Neuron (in vitro differentiated cells): ENCODE results near the gene JCHAIN.
"Not testable (repeated sequence)": the region's sequence is repeated elsewhere in the genome, so short reads cannot be mapped to it uniquely, and the experiment has no call there.

ENCODE experiments used
- H2AFZ ChIP-seq: one replicate; pipeline ENCODE4 v1.6.1; 2013; ENCODE audit warnings: low read depth, mild to moderate bottlenecking, inconsistent platforms, low read length, moderate library complexity
- H3K27me3 ChIP-seq: one replicate; pipeline ENCODE4 v1.6.1; 2013; ENCODE audit warnings: low read length; ENCODE audit not compliant: insufficient read depth
- H3K36me3 ChIP-seq: one replicate; pipeline ENCODE4 v1.6.1; 2013; ENCODE audit warnings: low read length; ENCODE audit not compliant: insufficient read depth
- H3K4me1 ChIP-seq: one replicate; pipeline ENCODE4 v1.6.1; 2013; ENCODE audit warnings: low read length; ENCODE audit not compliant: insufficient read depth
- H3K4me3 ChIP-seq: 2 replicates; pipeline ENCODE4 v1.5.1; 2013; ENCODE audit warnings: mild to moderate bottlenecking, low read length, moderate library complexity
- H3K9me3 ChIP-seq: one replicate; pipeline ENCODE4 v1.6.1; 2013; ENCODE audit warnings: low read length

JCHAIN gene

DNA sequence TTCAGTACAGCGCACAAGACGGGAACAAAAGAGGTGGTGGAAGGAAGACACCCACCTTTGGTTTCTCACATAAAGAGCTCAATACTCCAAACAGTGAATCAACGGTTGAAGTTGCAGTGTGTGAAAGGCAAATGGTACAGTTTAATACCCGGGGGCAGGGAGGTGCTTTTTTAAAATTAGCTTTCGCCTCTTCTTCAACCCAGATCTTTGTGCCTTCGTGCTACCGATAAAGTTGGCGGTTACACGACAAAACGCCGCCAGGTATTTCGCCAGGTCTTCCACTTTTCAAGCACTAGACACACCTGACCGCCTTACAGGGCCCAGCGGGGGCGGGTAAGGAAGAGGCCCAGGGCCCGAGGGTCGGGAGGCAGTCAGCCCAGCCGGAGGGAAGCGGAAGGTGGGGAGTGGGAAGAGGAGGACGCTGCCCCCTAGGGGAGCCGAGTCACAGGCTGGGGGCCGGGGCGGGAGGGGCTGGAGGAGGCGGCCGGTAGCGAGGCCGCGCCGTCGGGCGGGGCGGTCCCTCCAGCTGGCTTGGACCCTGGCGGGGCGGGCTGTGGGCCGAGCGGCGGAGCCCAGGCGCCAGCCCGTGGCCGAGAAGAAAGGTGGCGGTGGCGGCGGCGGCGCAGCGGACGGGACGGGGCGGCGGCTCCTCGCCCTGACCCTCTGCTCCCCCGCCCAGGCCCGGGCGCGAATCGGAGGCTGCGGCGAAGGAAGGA lies 38.1 kb upstream of the JCHAIN start:
- Histone ChIP-seq H2AFZ (peak overlapping the region; percentile 93), H3K9me3 (no peaks in the 10 kb centered on the region), H3K36me3 (no peaks in the 10 kb centered on the region), H3K4me1 (peaks cover 25% of the 10 kb centered on the region), H3K27me3 (no peaks in the 10 kb centered on the region), H3K4me3 (peak overlapping the region; percentile 95)

DNA sequence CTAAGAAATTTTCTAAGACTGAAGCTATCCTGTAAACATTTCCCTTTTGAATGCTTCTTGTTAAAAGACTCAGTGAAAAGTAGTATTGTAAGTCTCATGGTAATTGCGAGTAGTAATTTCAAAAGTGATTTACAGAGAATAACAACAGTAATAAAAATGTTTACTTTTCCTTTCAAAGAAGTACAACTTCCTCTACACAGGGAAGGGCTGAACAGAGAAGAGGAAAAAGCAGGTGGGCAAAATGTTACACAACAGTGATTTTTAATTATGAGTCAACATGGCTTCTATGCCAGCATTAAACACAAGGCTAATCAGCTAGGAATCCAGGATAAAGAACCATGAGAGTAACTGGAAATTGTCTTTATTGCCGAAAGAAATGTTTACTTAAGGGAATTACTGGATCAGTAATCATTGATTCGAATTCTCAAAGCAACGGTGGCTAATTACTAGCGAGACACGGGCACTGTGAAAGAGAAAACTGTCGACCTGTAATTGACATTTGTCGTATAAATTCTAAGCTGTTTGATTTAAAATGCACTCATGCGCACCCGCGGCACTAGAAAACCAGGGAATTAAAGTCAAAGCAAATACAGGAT lies 37.4 kb upstream of the JCHAIN start:
- Histone ChIP-seq H3K9me3 (no peaks in the 10 kb centered on the region), H3K36me3 (no peaks in the 10 kb centered on the region)

DNA sequence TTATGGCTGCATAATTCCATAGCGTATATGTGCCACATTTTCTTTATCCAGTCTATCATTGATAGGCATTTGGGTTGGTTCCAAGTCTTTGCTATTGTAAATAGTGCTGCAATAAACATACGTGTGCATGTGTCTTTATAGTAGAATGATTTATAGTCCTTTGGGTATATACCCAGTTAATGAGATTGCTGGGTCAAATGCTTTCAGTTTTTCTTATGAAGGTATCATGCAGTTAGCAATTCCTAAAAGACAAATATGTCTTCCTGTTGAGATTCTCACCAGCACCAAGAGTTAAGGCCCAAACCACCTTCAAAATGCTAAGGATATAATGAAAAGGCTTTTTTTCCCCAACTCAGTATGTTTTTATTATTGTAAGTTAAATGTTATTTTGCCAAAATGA lies 36.3 kb upstream of the JCHAIN start:
- H3K36me3 ChIP-seq, H3K9me3 ChIP-seq, H2AFZ ChIP-seq, H3K27me3 ChIP-seq, H3K4me3 ChIP-seq: not testable (repeated sequence)
- peaks cover 18% of the 10 kb centered on the region for H3K4me1 ChIP-seq

More for the DNA sequence above, 37.4 kb upstream of the JCHAIN start:
- H2AFZ ChIP-seq: peak overlapping the region; percentile 93
- H3K4me3 ChIP-seq: peak overlapping the region; percentile 95
- no peaks in the 10 kb centered on the region for H3K27me3 ChIP-seq
- H3K4me1 ChIP-seq: peaks cover 19% of the 10 kb centered on the region

DNA sequence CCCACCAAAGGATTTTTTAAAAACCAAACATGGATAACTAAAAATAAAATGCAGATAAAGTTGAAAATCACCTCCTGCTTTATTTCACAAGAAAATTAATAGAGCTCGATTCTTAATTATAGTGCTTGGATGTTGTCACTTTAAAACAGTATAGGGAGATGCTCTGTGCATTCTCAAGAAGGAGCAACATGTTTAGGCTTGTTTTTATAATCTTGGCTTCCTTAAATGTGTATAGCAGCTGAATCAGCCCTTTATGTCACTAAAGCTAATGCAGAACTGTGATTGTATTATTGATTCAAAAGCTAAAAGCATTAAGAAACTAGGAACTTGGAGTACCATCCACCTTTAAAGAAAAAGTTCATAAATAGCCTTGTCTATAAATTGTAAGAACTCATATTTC lies 35.0 kb upstream of the JCHAIN start:
- Histone ChIP-seq H3K27me3 (no peaks in the 10 kb centered on the region), H3K36me3 (no peaks in the 10 kb centered on the region), H3K4me1 (peaks cover 7% of the 10 kb centered on the region), H2AFZ (no peak overlapping the region), H3K4me3 (no peak overlapping the region), H3K9me3 (no peaks in the 10 kb centered on the region)

DNA sequence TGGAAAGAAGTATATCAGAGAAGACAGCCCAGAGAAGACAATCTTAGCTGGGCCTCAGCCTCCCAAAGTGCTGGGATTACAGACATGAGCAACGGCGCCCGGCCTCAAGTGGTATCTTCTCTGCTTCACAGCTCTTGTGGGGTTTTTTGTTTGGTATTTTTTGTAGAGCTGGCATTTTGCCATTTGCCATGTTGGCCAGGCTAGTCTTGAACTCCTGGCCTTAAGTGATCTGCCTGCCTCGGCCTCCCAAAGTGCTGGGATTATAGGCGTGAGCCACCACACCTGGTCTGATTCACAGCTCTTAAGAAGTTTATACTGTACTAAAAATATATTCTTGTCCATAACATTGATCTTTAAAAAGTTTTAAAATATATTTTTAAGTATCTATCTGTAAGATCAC lies 34.4 kb upstream of the JCHAIN start:
- H3K4me1 ChIP-seq: peaks cover 5% of the 10 kb centered on the region
- no peak overlapping the region for H3K4me3 ChIP-seq
- H3K36me3 ChIP-seq: no peaks in the 10 kb centered on the region
- no peaks in the 10 kb centered on the region for H3K9me3 ChIP-seq
- H2AFZ ChIP-seq: no peak overlapping the region
- H3K27me3 ChIP-seq: no peaks in the 10 kb centered on the region

DNA sequence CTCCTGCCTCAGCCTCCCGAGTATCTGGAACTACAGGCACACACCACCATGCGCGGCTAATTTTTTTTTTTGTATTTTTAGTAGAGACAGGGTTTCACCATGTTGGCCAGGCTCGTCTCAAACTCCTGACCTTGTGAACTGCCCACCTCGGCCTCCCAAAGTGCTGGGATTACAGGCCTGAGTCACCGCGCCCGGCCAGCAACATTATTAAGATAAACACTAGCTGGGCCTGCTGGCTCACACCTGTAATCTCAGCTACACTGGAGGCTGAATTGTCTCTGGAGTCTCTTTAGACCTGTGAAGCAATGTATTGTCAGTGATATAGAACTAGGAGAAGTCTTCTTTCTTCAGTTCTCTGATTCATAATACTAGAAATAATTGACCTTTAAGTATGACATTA lies 32.1 kb upstream of the JCHAIN start:
- not testable (repeated sequence) for H3K4me3 ChIP-seq, H3K27me3 ChIP-seq, H2AFZ ChIP-seq, H3K9me3 ChIP-seq, H3K36me3 ChIP-seq, H3K4me1 ChIP-seq

DNA sequence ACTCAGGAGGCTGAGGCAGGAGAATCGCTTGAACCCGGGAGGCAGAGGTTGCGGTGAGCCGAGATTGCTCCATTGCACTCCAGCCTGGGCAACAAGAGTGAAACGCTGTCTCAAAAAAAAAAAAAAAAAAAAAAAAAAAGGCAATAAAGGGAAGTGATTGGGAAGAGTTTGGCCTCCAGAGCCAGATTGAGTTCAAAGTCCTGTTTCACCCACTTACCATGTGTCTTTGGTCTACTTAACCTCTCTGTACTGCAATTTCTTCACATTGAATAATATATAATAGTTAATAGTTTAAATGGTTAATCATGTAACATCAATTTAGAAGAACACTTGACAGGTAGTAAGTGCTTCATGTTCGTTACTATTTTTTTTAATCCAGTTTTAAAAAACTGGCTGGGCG lies 28.3 kb upstream of the JCHAIN start:
- H3K9me3 ChIP-seq: not testable (repeated sequence)

DNA sequence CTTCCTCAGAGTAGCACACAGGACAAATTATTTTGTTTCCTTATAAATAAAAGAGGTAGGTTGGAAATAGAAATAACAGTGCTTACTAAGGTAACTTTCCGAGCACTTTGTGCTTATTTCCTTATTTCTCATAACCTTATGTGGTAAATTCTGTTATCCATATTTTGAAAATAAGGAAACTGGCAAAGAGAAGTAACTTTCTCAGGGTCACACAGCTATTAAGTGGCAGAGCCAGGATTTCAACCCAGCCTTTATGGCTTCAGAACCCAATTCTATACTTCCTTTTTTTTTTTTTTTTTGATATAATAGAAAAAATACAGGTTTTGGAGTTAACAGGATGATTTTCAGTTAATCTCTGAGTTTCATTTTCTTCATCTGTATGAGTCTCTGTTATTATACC lies 25.4 kb upstream of the JCHAIN start:
- H3K36me3 ChIP-seq: peaks cover 20% of the 10 kb centered on the region
- H3K4me3 ChIP-seq: no peak overlapping the region
- no peaks in the 10 kb centered on the region for H3K27me3 ChIP-seq
- no peaks in the 10 kb centered on the region for H3K9me3 ChIP-seq
- no peak overlapping the region for H2AFZ ChIP-seq
- H3K4me1 ChIP-seq: peaks cover 16% of the 10 kb centered on the region

More for the DNA sequence above, 28.3 kb upstream of the JCHAIN start:
- not testable (repeated sequence) for H3K4me3 ChIP-seq, H2AFZ ChIP-seq, H3K27me3 ChIP-seq, H3K4me1 ChIP-seq
- H3K36me3 ChIP-seq: peaks cover 19% of the 10 kb centered on the region

DNA sequence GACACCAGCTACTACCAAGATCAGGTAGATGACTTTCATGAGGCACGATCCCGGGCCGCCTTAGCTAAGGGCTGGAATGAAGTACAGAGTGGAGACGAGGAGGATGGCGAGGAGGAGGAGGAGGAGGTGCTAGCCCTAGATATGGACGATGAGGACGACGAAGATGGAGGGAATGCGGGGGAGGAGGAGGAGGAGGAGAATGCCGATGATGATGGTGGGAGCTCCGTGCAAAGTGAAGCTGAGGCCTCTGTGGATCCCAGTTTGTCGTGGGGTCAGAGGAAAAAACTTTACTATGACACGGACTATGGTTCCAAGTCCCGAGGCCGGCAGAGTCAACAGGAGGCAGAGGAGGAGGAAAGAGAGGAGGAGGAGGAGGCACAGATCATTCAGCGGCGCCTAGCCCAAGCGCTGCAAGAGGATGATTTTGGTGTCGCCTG lies 22.5 kb upstream of the JCHAIN start:
- Histone ChIP-seq H3K4me1 (peaks cover 16% of the 10 kb centered on the region), H3K36me3 (peaks cover 20% of the 10 kb centered on the region)

DNA sequence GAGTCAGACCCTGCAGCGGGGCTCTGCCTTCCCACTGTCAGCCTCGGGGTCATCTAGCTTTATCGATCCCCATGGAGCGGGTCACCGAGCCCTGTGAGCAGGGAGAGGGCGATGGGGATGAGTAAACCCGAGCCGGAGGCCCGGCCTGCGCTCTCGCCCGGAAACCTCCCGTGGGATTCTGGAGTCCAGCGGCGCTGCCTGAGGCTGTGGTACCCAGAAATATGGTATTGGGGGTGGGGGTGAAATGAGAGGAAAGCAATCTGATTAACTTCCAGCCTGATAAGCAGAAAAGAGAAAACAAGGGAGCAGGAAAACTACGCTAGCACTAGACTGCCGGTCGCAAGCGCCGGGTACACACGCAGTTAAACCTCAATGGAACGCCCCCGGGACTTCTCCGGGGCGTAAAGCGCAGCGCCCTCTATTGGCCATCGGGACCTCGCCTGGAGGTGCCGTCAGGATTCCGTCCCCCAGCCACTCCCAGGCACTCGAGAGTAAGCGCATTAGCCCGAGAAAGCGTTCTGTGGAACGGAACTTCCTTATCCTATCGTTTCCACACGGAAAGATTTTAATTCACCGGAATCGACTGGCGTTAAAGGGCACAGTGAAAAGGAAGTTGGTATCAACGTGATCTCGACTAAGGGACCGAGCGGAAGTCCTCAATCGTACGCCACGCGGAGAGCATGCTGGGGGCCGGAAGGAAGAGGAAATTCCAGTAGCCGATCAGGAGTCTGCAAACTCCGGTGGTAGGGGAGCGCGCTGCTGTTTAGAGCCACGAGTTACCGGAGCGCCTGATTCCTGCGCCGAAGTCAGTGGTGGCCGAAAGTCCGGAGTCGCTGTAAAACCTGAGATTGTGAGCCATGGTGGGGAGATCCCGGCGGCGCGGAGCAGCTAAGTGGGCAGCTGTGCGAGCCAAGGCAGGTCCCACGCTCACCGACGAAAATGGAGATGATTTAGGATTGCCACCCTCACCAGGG lies 21.8 kb upstream of the JCHAIN start, which contains the start of gene UTP3:
Gene UTP3, plus strand, starts transcription at position 712 of the 974 bp plus-strand sequence. Its CDS starts 146 bp downstream, at position 858.
- Histone ChIP-seq H3K9me3 (no peaks in the 10 kb centered on the region), H3K4me3 (peak within 1 kb of the TSS; percentile 89), H3K36me3 (peaks cover 20% of the 10 kb centered on the region), H3K27me3 (no peaks in the 10 kb centered on the region), H2AFZ (peak within 1 kb of the TSS; percentile 82), H3K4me1 (peaks cover 16% of the 10 kb centered on the region)

More for the DNA sequence above, 22.5 kb upstream of the JCHAIN start:
- peak overlapping the region; percentile 33 for H2AFZ ChIP-seq
- no peaks in the 10 kb centered on the region for H3K9me3 ChIP-seq
- H3K27me3 ChIP-seq: no peaks in the 10 kb centered on the region
- peak overlapping the region; percentile 89 for H3K4me3 ChIP-seq

DNA sequence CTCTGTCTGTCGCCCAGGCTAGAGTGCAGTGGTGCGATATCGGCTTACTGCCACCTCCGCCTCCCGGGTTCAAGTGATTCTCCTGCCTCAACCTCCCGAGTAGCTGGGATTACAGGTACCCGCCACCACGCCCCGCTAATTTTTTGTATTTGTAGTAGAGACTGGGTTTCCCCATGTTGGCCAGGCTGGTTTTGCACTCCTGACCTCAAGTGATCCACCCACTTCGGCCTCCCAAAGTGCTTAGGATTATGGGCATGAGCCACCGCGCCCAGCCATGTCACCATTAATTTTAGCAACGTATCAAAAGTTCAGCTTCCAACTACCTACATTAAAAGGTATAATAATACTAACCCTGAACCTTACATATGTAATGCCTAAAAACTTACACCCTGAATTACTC lies 21.1 kb upstream of the JCHAIN start:
- Histone ChIP-seq H3K27me3 (no peaks in the 10 kb centered on the region), H3K4me1 (peaks cover 16% of the 10 kb centered on the region), H2AFZ (peak overlapping the region; percentile 82), H3K36me3 (peaks cover 17% of the 10 kb centered on the region), H3K9me3 (no peaks in the 10 kb centered on the region), H3K4me3 (peak overlapping the region; percentile 89)

DNA sequence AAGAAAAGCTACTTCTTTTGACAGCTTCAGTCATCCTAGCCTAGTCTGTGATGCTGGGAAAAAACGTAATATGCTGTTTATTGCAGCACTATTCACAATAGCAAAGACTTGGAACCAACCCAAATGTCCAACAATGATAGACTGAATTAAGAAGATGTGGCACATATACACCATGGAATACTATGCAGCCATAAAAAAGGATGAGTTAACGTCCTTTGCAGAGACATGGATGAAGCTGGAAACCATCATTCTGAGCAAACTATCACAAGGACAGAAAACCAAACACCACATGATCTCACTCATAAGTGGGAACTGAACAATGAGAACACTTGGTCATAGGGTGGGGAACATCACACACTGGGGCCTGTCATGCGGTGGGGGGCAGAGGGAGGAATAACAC lies 15.8 kb upstream of the JCHAIN start:
- not testable (repeated sequence) for H3K36me3 ChIP-seq, H3K4me3 ChIP-seq, H3K27me3 ChIP-seq

DNA sequence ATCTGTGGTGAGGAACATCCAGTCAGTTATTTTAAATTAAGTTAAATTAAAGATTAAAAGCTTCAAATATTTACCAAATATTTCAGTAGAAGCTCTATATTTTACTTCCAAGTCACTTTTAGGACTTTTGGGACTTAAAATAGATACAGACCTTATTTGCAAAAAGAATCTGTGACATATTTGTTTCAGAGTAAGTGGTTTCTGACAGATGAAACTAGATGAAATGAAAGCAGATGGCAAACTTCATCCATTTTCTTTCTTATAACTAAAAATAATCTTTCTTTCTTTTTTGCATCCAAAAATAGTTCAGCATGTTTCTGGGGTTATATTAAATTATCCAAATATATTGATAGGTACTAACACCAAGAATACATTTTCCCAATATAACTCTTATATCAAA lies 15.4 kb upstream of the JCHAIN start:
- Histone ChIP-seq H3K4me1 (no peaks in the 10 kb centered on the region), H3K9me3 (no peaks in the 10 kb centered on the region), H3K4me3 (no peak overlapping the region), H2AFZ (no peak overlapping the region), H3K27me3 (no peaks in the 10 kb centered on the region), H3K36me3 (no peaks in the 10 kb centered on the region)

More for the DNA sequence above, 15.8 kb upstream of the JCHAIN start:
- not testable (repeated sequence) for H3K4me1 ChIP-seq, H2AFZ ChIP-seq, H3K9me3 ChIP-seq
